GM23338 (cell line): ENCODE measurements around the gene DDX50. TPM values are rescaled to one million over a fixed set of nuclear protein-coding genes. Genes with fewer than 3 reads are reported as not detected.

ENCODE experiments used
- ATAC-seq: fragments of 200-7000 bp; cut with Tn5 transposase; 3 replicates; pipeline ENCODE4 v1.9.1; 2020
- DNase-seq: peaks from one replicate; pipeline ENCODE4 v3.0.0-alpha.2; 2015; ENCODE audit warnings: low spot score
- H2AFZ ChIP-seq: fragments of 200-600 bp; sonication (generic); 2 replicates; pipeline ENCODE4 v1.8.0; 2016; ENCODE audit warnings: antibody characterized with exemption, mild to moderate bottlenecking, moderate library complexity
- H3F3A ChIP-seq: fragments of 200-600 bp; sonication (generic); replicated peaks from 2 replicates; pipeline ENCODE4 v1.8.0; 2017; ENCODE audit warnings: antibody characterized with exemption, mixed run types, low read depth
- H3K27ac ChIP-seq: fragments of 200-600 bp; sonication (generic); 2 replicates; pipeline ENCODE4 v1.6.1; 2016; ENCODE audit warnings: low read depth
- H3K27me3 ChIP-seq: fragments of 200-600 bp; sonication (generic); 2 replicates; pipeline ENCODE4 v1.8.0; 2016; ENCODE audit warnings: mild to moderate bottlenecking, mixed run types, moderate library complexity; ENCODE audit not compliant: insufficient read depth
- H3K36me3 ChIP-seq: fragments of 200-600 bp; sonication (generic); 2 replicates; pipeline ENCODE4 v1.8.0; 2016; ENCODE audit warnings: mild to moderate bottlenecking; ENCODE audit not compliant: insufficient read depth
- H3K4me1 ChIP-seq: fragments of 200-600 bp; sonication (generic); 2 replicates; pipeline ENCODE4 v1.8.0; 2016; ENCODE audit warnings: mild to moderate bottlenecking, moderate library complexity; ENCODE audit not compliant: insufficient read depth
- H3K4me2 ChIP-seq: fragments of 200-600 bp; sonication (generic); 2 replicates; pipeline ENCODE4 v1.7.1; 2017; ENCODE audit warnings: mixed run types
- H3K4me3 ChIP-seq: fragments of 200-600 bp; sonication (generic); 2 replicates; pipeline ENCODE4 v1.6.1; 2016; ENCODE audit warnings: mixed run types
- H3K79me2 ChIP-seq: fragments of 200-600 bp; sonication (generic); replicated peaks from 2 replicates; pipeline ENCODE4 v1.8.0; 2017; ENCODE audit warnings: mild to moderate bottlenecking; ENCODE audit not compliant: insufficient read depth
- H3K9me2 ChIP-seq: fragments of 200-600 bp; sonication (generic); 2 replicates; pipeline ENCODE4 v1.8.0; 2017; ENCODE audit not compliant: insufficient read depth
- H4K20me1 ChIP-seq: fragments of 200-600 bp; sonication (generic); replicated peaks from 2 replicates; pipeline ENCODE4 v1.8.0; 2017; ENCODE audit warnings: mild to moderate bottlenecking; ENCODE audit not compliant: insufficient read depth
- H3K27ac Mint-ChIP-seq: 2 replicates; pipeline ENCODE4 v1.8.0; 2020; ENCODE audit warnings: inconsistent platforms, mild to moderate bottlenecking, moderate library complexity, mixed read lengths
- H3K27me3 Mint-ChIP-seq: 3 replicates; pipeline ENCODE4 v1.8.0; 2022; ENCODE audit warnings: low read depth, mild to moderate bottlenecking, moderate library complexity, mixed read lengths, inconsistent platforms; ENCODE audit not compliant: insufficient read depth, poor library complexity
- H3K36me3 Mint-ChIP-seq: 3 replicates; pipeline ENCODE4 v1.8.0; 2021; ENCODE audit warnings: low read depth, mild to moderate bottlenecking, inconsistent platforms, moderate library complexity, mixed read lengths
- H3K4me1 Mint-ChIP-seq: 3 replicates; pipeline ENCODE4 v1.8.0; 2020; ENCODE audit warnings: mild to moderate bottlenecking, inconsistent platforms, mixed read lengths
- H3K4me3 Mint-ChIP-seq: 3 replicates; pipeline ENCODE4 v1.8.0; 2021; ENCODE audit warnings: moderate library complexity, mild to moderate bottlenecking, inconsistent platforms, mixed read lengths
- H3K9me3 Mint-ChIP-seq: 3 replicates; pipeline ENCODE4 v1.8.0; 2020; ENCODE audit warnings: moderate library complexity, mild to moderate bottlenecking, inconsistent platforms, mixed read lengths
- CREB1 ChIP-seq: fragments of 250-450 bp; sonication (Bioruptor Pico); IDR thresholded peaks from 2 replicates; pipeline ENCODE4 v1.5.0; 2020; ENCODE audit warnings: low read depth, mild to moderate bottlenecking, moderate library complexity
- CTCF ChIP-seq, 2 experiments: fragments of 200-600 bp in 1 of 2; sonication (generic) in 1 of 2; conservative IDR thresholded peaks; 2 replicates each; pipeline versions ENCODE4 v1.5.1 to v1.6.1; 2016 to 2017; ENCODE audit warnings: antibody characterized with exemption in 2 of 2, low read depth in 2 of 2, mild to moderate bottlenecking in 2 of 2, moderate library complexity in 1 of 2
- EZH2 ChIP-seq: fragments of 200-600 bp; sonication (generic); IDR thresholded peaks from one replicate; pipeline ENCODE4 v1.8.0; 2017; ENCODE audit warnings: antibody characterized with exemption, mild to moderate bottlenecking, low read depth; ENCODE audit not compliant: unreplicated experiment
- EZH2phosphoT487 ChIP-seq: fragments of 200-600 bp; sonication (generic); IDR thresholded peaks from one replicate; pipeline ENCODE4 v1.8.1; 2018; ENCODE audit warnings: antibody characterized with exemption; ENCODE audit not compliant: unreplicated experiment
- JUNB ChIP-seq: IDR thresholded peaks from one replicate; pipeline ENCODE4 v1.6.1; 2016; ENCODE audit warnings: antibody characterized with exemption; ENCODE audit not compliant: unreplicated experiment
- POLR2AphosphoS5 ChIP-seq: IDR thresholded peaks from 2 replicates; pipeline ENCODE4 v1.6.1; 2016; ENCODE audit warnings: antibody characterized with exemption, low read depth
- REST ChIP-seq: IDR thresholded peaks from one replicate; pipeline ENCODE4 v1.6.1; 2018; ENCODE audit warnings: antibody characterized with exemption; ENCODE audit not compliant: unreplicated experiment
- STAT1 ChIP-seq: IDR thresholded peaks from one replicate; pipeline ENCODE4 v1.6.1; 2016; ENCODE audit warnings: antibody characterized with exemption; ENCODE audit not compliant: unreplicated experiment
- ZNF331 ChIP-seq: fragments of 250-450 bp; sonication (Bioruptor Pico); IDR thresholded peaks from 2 replicates; pipeline ENCODE4 v1.5.0; 2020; ENCODE audit warnings: low read depth, mild to moderate bottlenecking, moderate library complexity
- ZNF462 ChIP-seq: fragments of 250-450 bp; sonication (Bioruptor Pico); IDR thresholded peaks from 2 replicates; pipeline ENCODE4 v1.5.0; 2020; ENCODE audit warnings: mild to moderate bottlenecking, moderate library complexity
- polyA plus RNA-seq: library from polyadenylated mRNA; unstranded; fragments of >200 nt; fragmentation: Nextera tagmentation; extraction: Ambion mirVana; gene quantifications from 2 replicates; pipeline ENCODE4 v1.2.1, GENCODE V29; 2016
- total RNA-seq: library from RNA; depleted of rRNA; stranded (reverse); fragments of >200 nt; shearing (Covaris generic); gene quantifications from 2 replicates; pipeline ENCODE4 v1.2.3, GENCODE V29; 2014
- TF ChIP-seq, protein P1 (sequence below): IDR thresholded peaks from 2 replicates; pipeline ENCODE4 v1.6.1; 2016; ENCODE audit warnings: antibody characterized with exemption

The DDX50 gene
- total and polyA plus RNA-seq, 2 experiments from 2014 or later: 37.2 TPM

DNA sequence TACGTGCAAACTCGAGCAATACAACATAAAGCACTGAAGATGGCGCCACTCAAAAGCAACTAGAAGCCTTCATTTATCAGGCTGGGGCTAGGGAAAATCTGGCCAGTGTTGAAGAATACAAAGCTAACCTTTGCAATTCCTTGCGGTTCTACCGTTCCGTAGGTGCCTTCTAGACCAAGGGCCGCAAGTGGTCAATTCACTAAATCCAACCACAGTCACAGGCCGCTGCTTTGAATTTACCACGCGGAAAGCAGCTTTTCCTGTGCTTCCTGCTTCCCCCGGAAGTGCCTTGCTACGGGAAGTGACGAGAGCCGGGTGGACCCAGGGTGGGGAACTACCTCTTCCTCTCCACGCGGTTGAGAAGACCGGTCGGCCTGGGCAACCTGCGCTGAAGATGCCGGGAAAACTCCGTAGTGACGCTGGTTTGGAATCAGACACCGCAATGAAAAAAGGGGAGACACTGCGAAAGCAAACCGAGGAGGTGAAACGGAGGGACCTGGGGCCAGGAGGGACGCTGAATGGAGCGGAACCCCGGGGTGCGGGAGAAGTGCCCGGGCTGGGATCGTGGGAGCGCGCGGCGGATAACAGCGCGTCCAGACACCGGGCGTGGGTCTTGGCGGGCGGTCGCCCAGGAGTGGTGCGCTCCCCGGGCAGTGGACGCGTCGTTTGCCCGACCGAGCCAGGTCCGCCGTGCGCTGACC, 54.9 kb downstream of the DDX50 start, which contains the start of gene DDX21:
DDX21 (plus strand) TSS at position 339 of the 701 bp plus-strand sequence; CDS start at position 395, 56 bp downstream.
- H3K27me3 Mint-ChIP-seq: peaks cover 10% of the 10 kb centered on the region
- Histone ChIP-seq H3F3A (peaks cover 3% of the 10 kb centered on the region; the same call in 1 of the 2 replicates), H3K4me3 (peak within 1 kb of the TSS; percentile 72), H3K79me2 (peaks cover 62% of the 10 kb centered on the region), H3K9me2 (no peaks in the 10 kb centered on the region), H3K4me1 (no peaks in the 10 kb centered on the region), H3K27ac (peak within 1 kb of the TSS; percentile 81), H3K27me3 (no peaks in the 10 kb centered on the region), H3K36me3 (peaks cover 20% of the 10 kb centered on the region; the same call in 1 of the 2 replicates), H3K4me2 (peak within 1 kb of the TSS; percentile 82), H4K20me1 (peaks cover 22% of the 10 kb centered on the region), H2AFZ (peak within 1 kb of the TSS; percentile 56)
- no peak for TF ChIP-seq ZNF331 (CRISPR knock-in tag)
- peak; percentile 8 for TF ChIP-seq REST
- no peak for TF ChIP-seq JUNB
- TF ChIP-seq ZNF462 (CRISPR knock-in tag): no peak
- TF ChIP-seq CTCF (conservative IDR thresholded peaks at IDR 0.05; ENCODE audit: low read depth in 2 of 2): peak; percentile 59 to 67
- no peak for TF ChIP-seq EZH2phosphoT487
- TF ChIP-seq, protein P1, sequence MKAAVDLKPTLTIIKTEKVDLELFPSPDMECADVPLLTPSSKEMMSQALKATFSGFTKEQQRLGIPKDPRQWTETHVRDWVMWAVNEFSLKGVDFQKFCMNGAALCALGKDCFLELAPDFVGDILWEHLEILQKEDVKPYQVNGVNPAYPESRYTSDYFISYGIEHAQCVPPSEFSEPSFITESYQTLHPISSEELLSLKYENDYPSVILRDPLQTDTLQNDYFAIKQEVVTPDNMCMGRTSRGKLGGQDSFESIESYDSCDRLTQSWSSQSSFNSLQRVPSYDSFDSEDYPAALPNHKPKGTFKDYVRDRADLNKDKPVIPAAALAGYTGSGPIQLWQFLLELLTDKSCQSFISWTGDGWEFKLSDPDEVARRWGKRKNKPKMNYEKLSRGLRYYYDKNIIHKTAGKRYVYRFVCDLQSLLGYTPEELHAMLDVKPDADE: peak; percentile 68
- no peak for TF ChIP-seq EZH2
- TF ChIP-seq CREB1: peak; percentile 87
- TF ChIP-seq POLR2AphosphoS5: peak; percentile 86
- TF ChIP-seq STAT1: no peak
- peaks cover 9% of the 10 kb centered on the region; the same call in 2 of the 3 replicates for H3K4me1 Mint-ChIP-seq
- H3K9me3 Mint-ChIP-seq: peaks cover 3% of the 10 kb centered on the region; the same call in 2 of the 3 replicates
- ATAC-seq (peak; percentile 93), DNase-seq (peak; percentile 88)
- H3K27ac Mint-ChIP-seq: peak within 1 kb of the TSS; percentile 99
- H3K36me3 Mint-ChIP-seq: peaks cover 42% of the 10 kb centered on the region
- peak within 1 kb of the TSS; percentile 98 for H3K4me3 Mint-ChIP-seq
